Measurements from ENCODE around the gene SH2D3A.

GRCh38 chr19:6767357-6768235 is at the start of gene SH2D3A:
- TF ChIP-seq SIN3A (IDR thresholded peaks at IDR 0.05; ENCODE audit: borderline replicate concordance, insufficient read depth, low read length) (no peak), POLR2AphosphoS5 (IDR thresholded peaks at IDR 0.05; ENCODE audit: low read depth, low read length) (no peak)

Measured in PFSK-1 (cell line).